GM21360 (cell line): ENCODE results near the gene USP6.
"Not testable (repeated sequence)": the region's sequence is repeated elsewhere in the genome, so short reads cannot be mapped to it uniquely, and the experiment has no call there.

Experiments used
- ATAC-seq: cut with Tn5 transposase; IDR thresholded peaks from one replicate; pipeline ENCODE4 v1.9.1; 2021; ENCODE audit warnings: mild to moderate bottlenecking, moderate library complexity; ENCODE audit not compliant: unreplicated experiment

The USP6 gene

DNA sequence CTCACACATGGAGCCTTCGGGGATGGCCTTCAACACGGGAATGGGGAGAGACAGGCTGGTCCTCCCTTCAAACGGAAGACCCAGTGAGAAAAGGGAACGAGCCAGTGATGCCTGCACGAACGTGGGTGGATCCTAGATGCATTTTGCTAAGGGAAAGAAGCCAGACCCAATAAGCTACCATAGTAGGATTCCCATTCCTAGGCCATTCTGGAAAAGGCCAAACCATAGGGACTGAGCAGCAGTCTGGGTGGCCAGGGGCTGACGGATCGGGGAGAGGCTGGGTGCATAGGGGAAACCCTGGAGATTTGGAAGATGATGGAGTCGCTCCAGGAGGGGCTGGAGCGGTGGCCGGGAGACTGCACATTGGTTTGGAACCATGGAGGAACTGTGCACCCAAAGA, 18.7 kb downstream of the USP6 start:
- not testable (repeated sequence) for ATAC-seq

DNA sequence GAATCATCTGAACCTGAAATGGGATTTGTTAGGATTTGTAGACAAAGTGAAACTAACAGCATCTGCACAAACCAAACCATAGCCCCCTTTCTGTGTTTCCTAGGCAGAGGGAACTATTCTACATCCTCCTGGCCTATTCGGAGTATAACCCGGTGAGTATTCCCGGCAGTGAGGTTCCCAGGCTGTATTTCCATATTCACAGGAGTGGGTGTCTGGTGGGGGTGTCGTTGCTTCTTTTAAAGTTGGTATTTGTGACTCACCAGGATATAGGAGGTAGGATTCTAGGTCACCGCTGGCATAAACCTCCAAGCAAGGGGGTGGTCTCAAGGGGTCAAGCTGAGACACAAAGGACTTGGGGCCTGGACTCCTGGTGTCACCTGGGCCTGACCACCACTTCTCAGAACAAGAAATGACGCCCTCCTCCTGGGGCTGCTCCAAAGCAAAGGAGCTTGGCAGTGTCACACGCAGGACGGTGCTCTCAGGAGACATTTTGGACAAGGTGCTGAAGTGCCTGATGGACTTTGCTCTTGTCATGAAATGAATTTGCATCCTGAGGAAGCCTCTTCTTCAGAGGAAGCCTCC, 19.4 kb downstream of the USP6 start:
- ATAC-seq = not testable (repeated sequence)

DNA sequence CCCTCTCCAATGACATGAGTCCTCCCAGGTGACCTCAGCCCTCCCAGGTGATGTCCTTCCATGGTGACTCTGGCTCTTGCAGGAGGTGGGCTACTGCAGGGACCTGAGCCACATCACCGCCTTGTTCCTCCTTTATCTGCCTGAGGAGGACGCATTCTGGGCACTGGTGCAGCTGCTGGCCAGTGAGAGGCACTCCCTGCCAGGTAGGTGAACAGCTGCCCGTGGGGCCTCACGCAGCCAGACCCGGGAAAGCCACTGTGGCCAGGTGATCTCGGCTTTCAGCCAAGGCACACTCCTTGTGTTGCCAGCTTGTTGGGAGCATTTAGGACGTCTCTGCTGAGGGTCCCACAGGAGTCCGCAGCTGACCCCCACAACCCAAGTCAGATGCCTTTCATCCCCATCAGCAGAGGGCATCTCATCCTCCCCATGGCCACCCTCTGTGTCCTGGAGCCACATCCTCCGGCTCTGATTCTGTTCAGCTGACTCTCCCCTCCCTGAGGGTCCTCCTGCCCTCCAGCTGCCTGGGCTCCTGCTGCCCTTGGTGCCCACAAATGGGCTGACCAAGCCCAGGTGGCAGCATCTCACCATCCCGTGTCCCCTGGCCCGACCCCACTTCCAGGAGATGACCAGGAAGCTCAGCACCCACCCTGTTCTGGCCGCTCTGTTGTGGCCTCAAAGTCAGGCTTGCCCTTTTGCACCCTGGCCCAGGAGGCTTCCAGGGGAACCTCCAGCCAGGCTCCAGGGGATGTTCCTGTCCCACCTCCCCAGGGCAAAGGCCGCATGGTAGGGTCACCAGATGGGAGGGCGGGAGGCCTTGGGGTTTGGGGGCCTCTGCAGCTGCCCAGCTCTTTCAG, 20.1 kb downstream of the USP6 start:
- no peak for ATAC-seq

DNA sequence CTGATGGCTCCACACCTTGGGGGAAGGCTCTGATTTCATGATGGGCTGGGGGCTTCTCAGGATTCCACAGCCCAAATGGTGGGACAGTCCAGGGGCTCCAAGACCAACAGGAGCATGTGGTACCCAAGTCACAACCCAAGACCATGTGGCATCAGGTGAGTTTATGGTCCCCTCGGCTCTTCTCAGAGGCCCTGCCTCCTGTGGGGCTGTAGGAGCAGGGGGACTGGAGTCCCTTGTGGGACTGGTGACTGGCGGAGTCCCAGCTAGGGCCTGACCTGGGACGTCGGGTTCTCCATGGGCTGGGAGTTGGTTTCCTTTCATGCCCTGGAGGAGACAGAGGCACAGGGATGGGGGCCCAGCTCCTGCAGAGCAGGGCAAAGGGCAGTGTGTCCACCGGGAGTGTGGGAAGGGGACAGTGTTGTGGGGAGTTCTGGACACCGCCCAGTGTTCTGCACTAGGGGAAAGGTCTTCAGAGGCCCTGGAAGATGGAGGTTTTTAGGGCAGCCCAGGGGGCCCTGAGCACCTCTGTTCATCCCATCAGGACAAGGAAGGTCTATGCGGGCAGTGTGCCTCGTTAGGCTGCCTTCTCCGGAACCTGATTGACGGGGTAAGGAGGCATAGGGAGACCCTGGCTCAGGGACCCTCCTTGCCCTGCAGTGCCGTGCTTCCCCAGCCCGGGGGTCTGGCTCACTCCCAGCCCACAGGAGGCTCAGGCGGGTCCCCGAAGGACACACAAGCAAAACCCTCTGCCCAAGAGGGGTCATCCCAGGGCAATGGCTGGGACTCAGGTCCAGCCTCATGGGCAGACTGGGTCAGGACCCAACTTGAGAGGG, 21.0 kb downstream of the USP6 start:
- not testable (repeated sequence) for ATAC-seq

DNA sequence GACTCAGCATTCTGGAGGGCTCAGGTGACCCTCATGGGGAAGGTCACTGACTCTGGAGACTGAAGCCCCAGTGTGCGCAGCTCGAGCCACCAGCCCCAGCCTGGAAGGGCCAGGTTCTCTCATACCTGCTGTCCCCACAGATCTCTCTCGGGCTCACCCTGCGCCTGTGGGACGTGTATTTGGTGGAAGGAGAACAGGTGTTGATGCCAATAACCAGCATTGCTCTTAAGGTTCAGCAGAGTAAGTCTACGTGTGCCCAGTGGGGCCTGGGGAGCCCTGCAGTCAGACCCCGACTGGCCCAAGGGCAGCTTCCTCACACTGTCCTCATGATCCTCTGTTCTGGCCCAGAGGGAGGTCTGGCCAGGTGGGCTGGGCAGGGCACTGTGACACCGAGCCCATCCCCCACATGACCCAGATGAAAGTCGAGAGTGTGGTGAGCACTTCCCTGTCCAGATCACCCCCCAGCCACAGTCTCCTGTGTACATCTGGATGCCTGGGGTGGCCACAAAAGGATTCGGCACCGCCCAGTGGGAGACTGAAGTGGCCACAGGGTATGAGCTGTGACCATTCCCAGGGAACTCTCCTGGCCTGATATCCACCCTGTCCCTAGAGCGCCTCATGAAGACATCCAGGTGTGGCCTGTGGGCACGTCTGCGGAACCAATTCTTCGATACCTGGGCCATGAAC, 21.8 kb downstream of the USP6 start:
- not testable (repeated sequence) for ATAC-seq

DNA sequence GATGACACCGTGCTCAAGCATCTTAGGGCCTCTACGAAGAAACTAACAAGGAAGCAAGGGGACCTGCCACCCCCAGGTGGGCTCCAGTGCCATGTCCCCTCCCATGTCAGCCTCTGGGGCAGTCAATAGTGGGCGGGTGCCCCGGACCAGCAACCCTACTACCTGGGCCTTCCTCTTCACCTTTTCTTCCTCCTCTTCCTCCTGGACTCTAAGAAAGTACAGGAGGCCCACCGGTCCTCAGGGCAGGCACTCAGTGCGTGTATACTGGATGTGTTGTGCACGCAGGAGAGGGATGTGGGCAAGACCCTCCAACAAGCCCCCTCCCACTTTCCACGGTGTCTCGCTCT, 22.3 kb downstream of the USP6 start:
- not testable (repeated sequence) for ATAC-seq

DNA sequence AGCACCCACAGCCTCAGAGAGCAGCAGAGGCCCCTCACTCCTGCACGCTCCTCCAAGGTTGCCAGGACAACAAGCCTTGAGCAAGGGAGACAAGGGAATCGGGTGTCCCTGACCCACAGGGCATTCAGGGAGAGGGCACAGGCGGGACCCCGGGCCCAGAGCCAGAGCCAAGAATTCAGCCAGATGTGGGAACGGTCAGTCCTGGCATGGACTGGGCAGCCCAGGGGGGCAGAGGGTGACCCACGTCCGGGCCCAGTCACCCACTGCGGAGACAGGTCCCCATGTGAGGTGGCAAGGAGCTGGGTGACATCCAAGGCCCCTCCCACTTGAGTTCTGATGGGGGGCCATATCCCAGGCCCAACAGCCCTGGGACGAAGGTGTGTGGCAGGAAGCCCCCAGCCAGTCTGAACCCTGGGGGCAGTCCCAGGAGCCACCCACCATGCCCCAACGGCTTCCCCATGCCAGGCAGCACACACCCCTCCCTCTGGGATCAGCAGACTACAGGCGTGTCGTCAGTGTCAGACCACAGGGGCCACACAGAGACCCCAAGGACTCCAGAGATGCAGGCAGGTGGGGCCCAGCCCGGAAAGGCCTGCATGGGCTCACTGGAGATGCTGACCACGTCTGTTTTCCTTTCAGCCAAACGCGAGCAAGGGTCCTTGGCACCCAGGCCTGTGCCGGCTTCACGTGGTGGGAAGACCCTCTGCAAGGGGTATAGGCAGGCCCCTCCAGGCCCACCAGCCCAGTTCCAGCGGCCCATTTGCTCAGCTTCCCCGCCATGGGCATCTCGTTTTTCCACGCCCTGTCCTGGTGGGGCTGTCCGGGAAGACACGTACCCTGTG, 23.0 kb downstream of the USP6 start:
- ATAC-seq = no peak

DNA sequence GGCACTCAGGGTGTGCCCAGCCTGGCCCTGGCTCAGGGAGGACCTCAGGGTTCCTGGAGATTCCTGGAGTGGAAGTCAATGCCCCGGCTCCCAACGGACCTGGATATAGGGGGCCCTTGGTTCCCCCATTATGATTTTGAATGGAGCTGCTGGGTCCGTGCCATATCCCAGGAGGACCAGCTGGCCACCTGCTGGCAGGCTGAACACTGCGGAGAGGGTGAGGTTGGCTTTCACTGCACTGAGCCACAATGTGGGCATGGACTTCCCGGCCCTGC, 23.6 kb downstream of the USP6 start:
- ATAC-seq = no peak

DNA sequence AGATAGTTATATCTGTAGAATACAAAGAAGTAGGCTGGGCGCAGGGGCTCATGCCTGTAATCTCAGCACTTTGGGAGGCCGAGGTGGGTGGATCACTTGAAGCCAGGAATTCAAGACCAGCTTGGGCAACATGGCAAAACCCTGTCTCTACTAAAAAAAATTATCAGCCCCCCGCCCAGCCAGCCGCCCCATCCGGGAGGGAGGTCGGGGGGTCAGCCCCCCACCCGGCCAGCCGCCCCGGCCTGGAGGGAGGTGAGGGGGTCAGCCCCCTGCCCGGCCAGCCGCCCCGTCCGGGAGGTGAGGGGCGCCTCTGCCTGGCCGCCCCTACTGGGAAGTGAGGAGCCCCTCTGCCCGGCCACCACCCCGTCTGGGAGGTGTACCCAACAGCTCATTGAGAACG, 27.0 kb downstream of the USP6 start:
- ATAC-seq = not testable (repeated sequence)

DNA sequence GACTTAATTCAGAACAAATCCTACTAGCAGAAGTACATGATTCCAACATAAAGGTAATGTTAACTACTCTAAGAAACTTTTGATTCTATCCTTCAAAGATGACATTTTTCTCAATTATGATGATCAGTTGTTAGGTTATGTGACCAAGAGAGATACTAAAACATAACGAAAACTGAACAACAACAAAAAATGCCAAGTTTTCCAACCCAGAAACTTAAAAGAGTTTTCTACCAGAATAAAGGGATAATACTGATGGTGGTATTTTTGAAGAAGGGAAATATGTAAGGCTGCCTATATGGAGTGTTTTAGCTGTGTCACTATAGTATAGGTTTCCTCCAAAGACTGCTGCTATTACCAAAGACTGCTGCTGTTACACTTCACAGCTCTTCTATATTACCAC, 30.3 kb downstream of the USP6 start:
- not testable (repeated sequence) for ATAC-seq

DNA sequence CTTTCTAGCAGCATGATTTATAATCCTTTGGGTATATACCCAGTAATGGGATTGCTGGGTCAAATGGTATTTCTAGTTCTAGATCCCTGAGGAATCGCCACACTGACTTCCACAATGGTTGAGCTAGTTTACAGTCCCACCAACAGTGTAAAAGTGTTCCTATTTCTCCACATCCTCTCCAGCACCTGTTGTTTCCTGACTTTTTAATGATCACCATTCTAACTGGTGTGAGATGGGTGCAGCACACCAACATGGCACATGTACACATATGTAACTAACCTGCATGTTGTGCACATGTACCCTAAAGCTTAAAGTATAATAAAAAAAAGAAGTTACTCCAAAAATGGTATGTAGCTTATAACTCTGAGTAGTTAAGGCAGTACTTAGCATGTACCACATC, 44.9 kb downstream of the USP6 start:
- ATAC-seq = not testable (repeated sequence)

DNA sequence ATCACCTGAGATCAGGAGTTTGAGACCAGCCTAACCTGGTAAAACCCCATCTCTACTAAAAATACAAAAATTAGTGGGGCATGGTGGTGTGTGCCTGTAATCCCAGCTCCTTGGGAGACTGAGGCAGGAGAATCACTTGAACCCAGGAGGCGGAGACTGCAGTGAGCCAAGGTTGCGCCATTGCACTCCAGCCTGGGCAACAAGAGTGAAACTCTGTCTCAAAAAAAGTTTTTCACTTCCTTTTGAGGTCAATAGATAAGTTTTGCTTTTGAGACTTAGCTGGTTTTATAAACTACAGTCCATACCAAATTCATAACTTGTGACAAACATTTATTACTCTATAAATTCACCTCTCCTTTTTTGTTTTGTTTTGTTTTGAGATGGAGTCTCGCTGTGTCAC, 46.0 kb downstream of the USP6 start:
- not testable (repeated sequence) for ATAC-seq

DNA sequence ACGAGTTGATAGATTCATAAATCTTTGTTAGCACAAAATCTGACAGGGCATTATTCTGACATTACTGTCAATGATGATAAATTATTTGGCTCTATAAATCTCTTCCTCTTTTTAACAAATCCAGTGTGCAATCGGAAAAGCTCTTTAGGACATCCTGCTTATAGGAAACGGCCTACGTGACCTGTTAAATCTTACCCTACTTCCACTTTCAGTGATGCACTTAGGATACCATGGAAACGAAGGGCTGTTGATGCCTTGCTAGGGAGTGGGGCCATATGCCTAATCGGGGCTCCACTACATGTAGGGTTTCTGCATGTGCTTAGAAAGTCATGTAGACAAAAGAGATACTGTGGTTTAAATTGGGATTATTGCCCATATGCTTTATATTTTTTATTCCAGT, 48.6 kb downstream of the USP6 start:
- no peak for ATAC-seq

DNA sequence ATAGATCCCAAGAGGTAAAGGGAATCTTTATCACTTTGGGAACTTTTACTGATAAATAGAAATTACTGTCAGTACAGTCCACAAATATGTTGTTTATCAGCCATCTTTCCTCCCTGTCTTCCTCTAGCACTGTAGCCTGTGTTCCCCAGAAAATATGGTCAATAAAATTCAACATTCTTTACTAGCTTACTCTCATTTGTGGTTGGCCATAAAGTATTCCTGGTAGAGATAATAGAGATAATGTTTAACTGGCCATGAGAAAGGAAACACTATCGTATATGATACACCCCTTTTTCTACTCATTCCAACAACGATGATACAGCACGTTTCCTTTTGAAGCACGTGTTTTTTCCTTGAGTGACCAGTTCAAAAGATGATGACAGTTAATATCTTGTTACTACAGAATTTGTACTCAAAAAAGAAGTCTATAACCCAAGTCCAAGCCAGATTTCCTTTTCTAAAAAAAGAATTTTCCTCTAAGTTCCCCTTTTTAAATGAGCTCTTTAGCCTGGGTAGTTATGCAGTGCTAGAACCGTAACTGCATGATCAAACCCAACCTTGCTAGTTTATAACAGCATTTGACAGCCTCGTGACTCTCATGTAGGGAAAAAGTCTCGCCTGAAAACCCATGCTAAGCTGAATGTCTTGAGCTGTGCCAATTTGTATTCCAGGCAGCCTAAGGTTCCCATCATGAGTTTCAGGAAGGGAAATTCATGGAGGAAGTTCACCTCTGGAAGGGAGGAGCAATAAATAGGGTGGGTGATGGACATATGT, 50.1 kb downstream of the USP6 start:
- ATAC-seq = not testable (repeated sequence)

DNA sequence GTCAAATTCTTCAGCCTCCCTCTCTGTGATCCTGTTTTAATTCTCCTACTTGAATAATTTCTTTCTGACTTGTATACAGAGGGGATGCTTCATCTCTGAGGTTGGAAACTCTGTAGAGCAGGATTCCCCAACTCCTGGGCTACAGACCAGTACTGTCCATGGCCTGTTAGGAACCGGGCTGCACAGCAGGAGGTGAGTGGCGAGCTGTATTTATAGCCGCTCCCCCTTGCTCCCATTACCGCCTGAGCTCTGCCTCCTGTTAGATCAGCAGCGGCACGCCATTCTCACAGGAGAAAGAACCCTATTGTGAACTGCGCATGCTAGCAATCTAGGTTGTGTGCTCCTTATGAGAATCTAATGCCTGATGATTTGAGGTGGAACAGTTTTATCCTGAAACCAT, 59.2 kb downstream of the USP6 start:
- ATAC-seq = not testable (repeated sequence)

DNA sequence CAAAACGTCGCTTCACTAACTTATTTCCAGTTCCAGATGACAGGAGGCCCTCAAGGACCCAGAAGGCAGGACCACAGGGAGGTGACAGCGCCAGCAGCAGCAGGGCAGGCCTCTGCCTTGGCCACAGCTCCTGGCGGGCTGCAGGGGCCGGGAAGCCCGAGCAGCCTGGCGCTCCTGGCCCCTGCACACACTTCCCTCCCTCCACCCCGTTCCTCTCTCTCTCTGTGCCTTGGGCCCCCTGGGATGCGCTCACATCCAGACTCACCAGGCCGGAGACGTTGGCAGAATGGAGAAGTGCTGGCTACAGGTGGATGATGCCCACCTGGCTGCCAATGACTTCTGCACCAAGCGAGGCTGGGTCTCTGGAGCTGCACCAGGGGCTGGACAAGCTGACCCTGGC, 63.2 kb downstream of the USP6 start:
- ATAC-seq = no peak

DNA sequence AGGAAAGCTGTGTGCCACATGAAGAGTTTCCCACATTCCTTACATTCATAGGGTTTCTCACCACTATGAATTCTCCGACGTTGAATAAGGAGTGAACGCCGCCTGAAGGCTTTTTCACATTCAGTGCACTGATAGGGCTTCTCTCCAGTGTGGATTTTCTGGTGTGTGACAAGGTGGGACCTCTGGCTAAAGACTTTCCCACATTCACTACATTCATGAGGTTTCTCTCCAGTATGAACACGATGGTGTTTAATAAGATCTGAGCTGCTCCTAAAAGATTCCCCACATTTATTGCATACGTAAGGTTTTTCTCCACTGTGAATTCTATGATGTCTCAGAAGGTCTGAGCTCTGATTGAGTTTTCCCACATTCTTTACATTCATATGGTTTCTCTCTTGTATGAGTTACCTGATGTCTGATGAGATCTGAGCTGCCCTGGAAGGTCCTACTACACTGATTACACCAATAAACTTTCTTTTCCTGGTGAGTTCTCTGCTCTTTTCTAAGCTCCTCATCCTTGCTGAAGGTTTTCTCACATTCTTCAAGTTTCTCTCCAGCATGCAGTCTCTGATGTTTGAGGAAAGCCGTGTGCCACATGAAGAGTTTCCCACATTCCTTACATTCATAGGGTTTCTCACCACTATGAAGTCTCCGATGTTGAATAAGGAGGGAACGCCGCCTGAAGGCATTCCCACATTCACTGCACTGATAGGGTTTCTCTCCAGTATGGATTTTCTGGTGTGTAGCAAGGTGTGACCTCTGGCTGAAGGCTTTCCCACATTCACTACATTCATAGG, 65.9 kb downstream of the USP6 start:
- no peak for ATAC-seq

DNA sequence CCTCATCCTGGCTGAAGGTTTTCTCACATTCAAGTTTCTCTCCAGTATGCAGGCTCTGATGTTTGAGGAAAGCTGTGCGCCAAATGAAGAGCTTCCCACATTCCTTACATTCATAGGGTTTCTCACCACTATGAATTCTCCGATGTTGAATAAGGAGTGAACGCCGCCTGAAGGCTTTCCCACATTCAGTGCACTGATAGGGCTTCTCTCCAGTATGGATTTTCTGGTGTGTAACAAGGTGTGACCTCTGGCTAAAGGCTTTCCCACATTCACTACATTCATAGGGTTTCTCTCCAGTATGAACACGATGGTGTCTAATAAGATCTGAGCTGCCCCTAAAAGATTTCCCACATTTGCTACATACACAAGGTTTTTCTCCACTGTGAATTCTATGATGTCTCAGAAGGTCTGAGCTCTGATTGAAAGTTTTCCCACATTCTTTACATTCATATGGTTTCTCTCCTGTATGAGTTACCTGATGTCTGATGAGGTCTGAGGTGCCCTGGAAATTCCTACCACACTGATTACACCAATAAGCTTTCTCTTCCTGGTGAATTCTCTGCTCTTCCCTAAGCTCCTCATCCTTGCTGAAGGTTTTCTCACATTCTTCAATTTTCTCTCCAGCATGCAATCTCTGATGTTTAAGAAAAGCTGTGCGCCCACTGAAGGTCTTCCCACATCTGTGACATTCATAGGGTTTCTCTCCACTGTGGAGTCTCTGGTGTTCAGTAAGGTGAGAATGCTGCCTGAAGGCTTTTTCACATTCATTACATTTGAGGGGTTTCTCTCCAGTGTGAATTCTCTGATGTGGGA, 67.0 kb downstream of the USP6 start:
- no peak for ATAC-seq
